IPS-20b (cell line): ENCODE data around the gene TTC28.
A peak's percentile ranks its signal among the peaks of the same experiment; 100 is the strongest.

Experiments used
- H3K27ac ChIP-seq: one replicate; pipeline ENCODE4 v1.5.1; 2013; ENCODE audit warnings: low read length
- H3K27me3 ChIP-seq: 2 replicates; pipeline ENCODE4 v1.6.1; 2013; ENCODE audit warnings: mild to moderate bottlenecking, low read length, inconsistent platforms; ENCODE audit not compliant: insufficient read depth
- H3K36me3 ChIP-seq: 2 replicates; pipeline ENCODE4 v1.6.1; 2013; ENCODE audit warnings: low read depth, mild to moderate bottlenecking, inconsistent platforms, low read length, moderate library complexity; ENCODE audit not compliant: insufficient read depth
- H3K4me1 ChIP-seq: 2 replicates; pipeline ENCODE4 v1.6.1; 2013; ENCODE audit warnings: mild to moderate bottlenecking, control low read depth, inconsistent platforms, low read length, moderate library complexity; ENCODE audit not compliant: insufficient read depth
- H3K4me3 ChIP-seq: 2 replicates; pipeline ENCODE4 v1.5.1; 2013; ENCODE audit warnings: mild to moderate bottlenecking, low read length, inconsistent platforms
- H3K9ac ChIP-seq: 2 replicates; pipeline ENCODE4 v1.6.1; 2013; ENCODE audit warnings: low read depth, mild to moderate bottlenecking, inconsistent platforms, low read length, moderate library complexity
- H3K9me3 ChIP-seq: 2 replicates; pipeline ENCODE4 v1.6.1; 2013; ENCODE audit warnings: mild to moderate bottlenecking, low read depth, low read length, inconsistent platforms; ENCODE audit not compliant: insufficient read depth

Gene TTC28

GRCh38 chr22:28357193-28357592 lies 322.4 kb downstream of the TTC28 start:
- Histone ChIP-seq H3K9ac (no peak overlapping the region), H3K27me3 (no peaks in the 10 kb centered on the region), H3K9me3 (no peaks in the 10 kb centered on the region)

GRCh38 chr22:28351476-28351875 lies 328.2 kb downstream of the TTC28 start:
- H3K9me3 ChIP-seq: no peaks in the 10 kb centered on the region
- no peak overlapping the region for H3K4me3 ChIP-seq
- H3K27me3 ChIP-seq: no peaks in the 10 kb centered on the region
- H3K9ac ChIP-seq: no peak overlapping the region
- no peaks in the 10 kb centered on the region for H3K4me1 ChIP-seq
- H3K36me3 ChIP-seq: no peaks in the 10 kb centered on the region
- H3K27ac ChIP-seq: no peak overlapping the region

More at GRCh38 chr22:28357193-28357592, 322.4 kb downstream of the TTC28 start:
- Histone ChIP-seq H3K4me1 (peaks cover 3% of the 10 kb centered on the region; the same call in 1 of the 2 replicates), H3K27ac (no peak overlapping the region), H3K4me3 (no peak overlapping the region), H3K36me3 (no peaks in the 10 kb centered on the region)

- no peak overlapping the region for H3K4me3 ChIP-seq
- H3K9ac ChIP-seq: no peak overlapping the region
- no peaks in the 10 kb centered on the region for H3K27me3 ChIP-seq
- H3K27ac ChIP-seq: no peak overlapping the region
- no peaks in the 10 kb centered on the region for H3K9me3 ChIP-seq
- no peaks in the 10 kb centered on the region for H3K4me1 ChIP-seq
- H3K36me3 ChIP-seq: no peaks in the 10 kb centered on the region
Measured at GRCh38 chr22:28348613-28349609, 330.7 kb downstream of the TTC28 start.

GRCh38 chr22:28346308-28346707 lies 333.3 kb downstream of the TTC28 start:
- Histone ChIP-seq H3K4me1 (no peaks in the 10 kb centered on the region), H3K36me3 (no peaks in the 10 kb centered on the region), H3K27ac (no peak overlapping the region), H3K9me3 (no peaks in the 10 kb centered on the region), H3K9ac (no peak overlapping the region), H3K27me3 (no peaks in the 10 kb centered on the region), H3K4me3 (no peak overlapping the region)

GRCh38 chr22:28344918-28345703 lies 334.5 kb downstream of the TTC28 start:
- Histone ChIP-seq H3K36me3 (no peaks in the 10 kb centered on the region), H3K27me3 (no peaks in the 10 kb centered on the region), H3K27ac (no peak overlapping the region), H3K4me1 (no peaks in the 10 kb centered on the region), H3K4me3 (no peak overlapping the region), H3K9ac (0 out of 2 replicates have a peak overlapping the region, but pooled peaks have one; percentile 32), H3K9me3 (no peaks in the 10 kb centered on the region)

- no peaks in the 10 kb centered on the region for H3K4me1 ChIP-seq
- H3K9ac ChIP-seq: no peak overlapping the region
- no peaks in the 10 kb centered on the region for H3K27me3 ChIP-seq
- no peak overlapping the region for H3K4me3 ChIP-seq
- no peak overlapping the region for H3K27ac ChIP-seq
- no peaks in the 10 kb centered on the region for H3K9me3 ChIP-seq
- H3K36me3 ChIP-seq: no peaks in the 10 kb centered on the region
Measured at GRCh38 chr22:28341001-28341400, 338.6 kb downstream of the TTC28 start.

- Histone ChIP-seq H3K27me3 (no peaks in the 10 kb centered on the region), H3K36me3 (no peaks in the 10 kb centered on the region), H3K9me3 (no peaks in the 10 kb centered on the region), H3K9ac (no peak overlapping the region), H3K4me3 (no peak overlapping the region), H3K27ac (no peak overlapping the region), H3K4me1 (peaks cover 19% of the 10 kb centered on the region)
Measured at GRCh38 chr22:28333088-28333487, 346.6 kb downstream of the TTC28 start.

GRCh38 chr22:28332410-28332809 lies 347.2 kb downstream of the TTC28 start:
- Histone ChIP-seq H3K27me3 (no peaks in the 10 kb centered on the region), H3K27ac (no peak overlapping the region), H3K4me1 (peaks cover 19% of the 10 kb centered on the region), H3K9ac (no peak overlapping the region), H3K36me3 (no peaks in the 10 kb centered on the region), H3K4me3 (no peak overlapping the region), H3K9me3 (no peaks in the 10 kb centered on the region)

GRCh38 chr22:28331695-28332094 lies 347.9 kb downstream of the TTC28 start:
- no peaks in the 10 kb centered on the region for H3K9me3 ChIP-seq
- no peaks in the 10 kb centered on the region for H3K36me3 ChIP-seq
- H3K27me3 ChIP-seq: no peaks in the 10 kb centered on the region
- H3K27ac ChIP-seq: no peak overlapping the region
- H3K4me3 ChIP-seq: no peak overlapping the region
- peaks cover 19% of the 10 kb centered on the region for H3K4me1 ChIP-seq
- no peak overlapping the region for H3K9ac ChIP-seq

GRCh38 chr22:28329186-28330073 lies 350.2 kb downstream of the TTC28 start:
- Histone ChIP-seq H3K4me1 (peaks cover 19% of the 10 kb centered on the region), H3K9ac (no peak overlapping the region), H3K27me3 (no peaks in the 10 kb centered on the region), H3K27ac (no peak overlapping the region), H3K9me3 (no peaks in the 10 kb centered on the region), H3K36me3 (no peaks in the 10 kb centered on the region), H3K4me3 (no peak overlapping the region)

- Histone ChIP-seq H3K36me3 (no peaks in the 10 kb centered on the region), H3K9me3 (no peaks in the 10 kb centered on the region), H3K9ac (no peak overlapping the region), H3K27me3 (no peaks in the 10 kb centered on the region), H3K27ac (no peak overlapping the region), H3K4me1 (peaks cover 19% of the 10 kb centered on the region), H3K4me3 (no peak overlapping the region)
Measured at GRCh38 chr22:28328756-28329155, 350.9 kb downstream of the TTC28 start.
